Medulla oblongata (tissue), 1 donor: ENCODE data around the gene ATP13A1.

ENCODE experiments used
- DNase-seq: peaks from one replicate; pipeline ENCODE4 v3.0.0-alpha.2; 2015; ENCODE audit errors: extremely low spot score

Gene ATP13A1

GRCh38 chr19:19643158-19644053, 20.1 kb downstream of the ATP13A1 start, which contains the start of gene GMIP:
GMIP (minus strand) TSS chr19:19643657; CDS start chr19:19643529, 128 bp downstream.
- peak; percentile 60 for DNase-seq

DNA sequence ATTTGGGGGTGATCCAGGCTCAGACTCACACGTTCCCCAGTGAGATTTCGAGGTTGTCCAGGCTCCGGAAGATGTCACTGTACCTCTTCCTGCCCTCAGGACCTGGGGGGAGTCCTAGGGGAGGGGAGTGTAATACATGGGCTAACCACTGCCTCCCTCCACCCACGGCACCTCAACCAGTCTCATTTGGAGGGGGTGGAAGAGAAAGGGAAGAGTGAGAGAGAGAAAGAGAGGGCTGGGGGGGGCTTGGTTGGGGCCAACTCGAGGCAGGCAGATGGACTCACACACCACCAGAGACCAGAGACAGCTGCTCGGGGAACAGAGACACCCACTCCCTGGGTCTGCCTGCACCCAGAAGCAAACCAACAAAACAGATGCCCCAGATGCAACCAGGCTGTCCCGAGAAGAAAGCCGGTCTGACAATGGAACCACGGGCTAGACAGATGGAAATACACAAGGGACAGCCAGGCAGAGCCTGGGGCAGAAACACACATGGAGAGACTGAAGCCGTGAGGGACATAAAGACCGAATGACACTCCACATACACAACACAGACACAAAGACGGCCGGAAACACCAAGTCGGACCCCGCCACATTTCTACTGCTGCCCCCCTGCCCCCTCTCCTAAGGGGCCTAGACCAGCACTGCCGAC, 20.8 kb downstream of the ATP13A1 start:
- no peak for DNase-seq

GRCh38 chr19:19637523-19638251, 25.8 kb downstream of the ATP13A1 start:
- no peak for DNase-seq

DNA sequence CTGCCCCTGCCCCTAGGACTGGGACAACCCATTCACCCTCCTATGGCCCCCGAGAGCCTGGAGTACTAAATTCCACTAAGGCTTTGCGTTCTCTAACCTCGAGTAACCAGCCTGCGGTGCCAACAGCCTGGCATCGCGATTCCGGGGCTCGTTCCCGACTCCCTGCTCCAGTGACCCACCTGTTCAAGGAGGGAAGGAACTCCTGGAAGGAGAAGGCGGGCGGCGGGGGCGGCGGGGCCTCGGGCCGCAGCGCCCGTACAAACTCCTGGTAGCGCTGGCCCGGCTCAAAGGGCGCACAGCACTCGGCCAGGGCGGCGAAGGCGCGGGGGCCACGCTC, 26.3 kb downstream of the ATP13A1 start:
- DNase-seq = no peak

DNA sequence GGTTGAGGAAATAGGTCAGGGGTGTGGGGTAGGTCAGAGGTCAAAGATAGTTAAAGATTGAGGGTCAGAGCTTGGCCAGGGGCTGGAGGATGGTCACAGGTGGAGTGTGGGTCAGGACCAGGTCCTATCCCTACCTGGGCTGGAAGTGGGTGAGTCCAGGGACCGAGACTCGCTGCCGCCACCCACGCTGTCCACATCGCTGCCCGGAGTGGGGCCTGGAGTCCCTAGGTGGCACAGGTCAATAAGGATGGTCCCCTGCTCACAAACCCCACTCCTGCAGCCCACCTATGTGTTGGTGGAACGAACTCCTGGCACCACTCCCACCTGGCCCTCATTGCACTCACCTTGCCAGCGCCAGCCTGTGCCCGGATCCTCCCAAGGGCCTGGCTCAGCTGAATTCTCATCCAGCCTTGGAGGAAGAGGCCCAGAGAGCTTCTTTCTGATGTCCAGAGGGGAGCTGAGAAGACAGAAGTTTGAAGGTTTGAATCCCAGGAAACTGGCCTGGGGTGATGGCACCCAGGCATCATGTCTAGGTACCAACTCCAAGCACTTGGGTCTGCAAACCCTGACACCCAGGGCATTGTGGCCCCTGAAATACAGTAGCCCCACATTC, 26.8 kb downstream of the ATP13A1 start:
- no peak for DNase-seq

- DNase-seq = no peak
These were observed 28.2 kb downstream of the ATP13A1 start for GRCh38 chr19:19635313-19635702.

DNA sequence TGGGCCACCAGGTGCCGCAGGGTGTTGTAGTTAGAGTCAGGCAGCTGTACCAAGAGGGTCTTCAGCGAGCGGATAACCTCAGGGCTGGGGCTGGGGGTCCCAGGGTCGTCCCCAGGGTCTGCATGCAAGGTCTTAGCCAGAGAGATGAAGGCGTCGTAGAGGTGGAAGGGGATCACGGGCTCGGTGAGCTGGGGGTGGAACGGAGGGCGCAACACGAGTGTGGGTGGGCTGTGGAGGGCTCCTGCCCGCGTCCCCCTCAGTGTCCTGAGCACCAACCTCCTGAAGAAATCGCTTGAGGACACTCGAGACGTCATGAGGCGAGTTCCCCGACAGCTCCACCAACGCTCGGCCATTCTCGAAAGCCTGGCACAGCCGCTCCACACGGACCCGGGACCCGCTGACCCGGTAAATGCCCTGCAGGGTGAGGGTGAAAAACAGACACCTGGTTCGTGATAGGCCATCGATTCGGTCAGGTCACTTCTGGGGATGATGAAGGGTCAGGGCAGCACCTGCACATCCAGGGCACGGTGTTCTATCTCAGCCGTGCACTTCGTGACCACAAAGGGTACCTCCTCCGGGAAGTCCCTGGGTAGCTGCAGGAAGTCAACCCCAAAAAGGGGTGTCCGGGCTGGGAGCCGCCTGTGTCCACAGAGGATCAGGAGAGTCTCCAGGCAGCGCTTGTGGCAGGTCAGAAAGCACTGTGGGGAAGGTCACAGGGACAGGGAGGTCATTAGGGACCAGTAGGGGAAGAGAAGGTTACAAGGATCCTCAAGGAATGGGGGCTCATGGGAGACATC, 28.8 kb downstream of the ATP13A1 start:
- DNase-seq = no peak

GRCh38 chr19:19633711-19634515, 29.6 kb downstream of the ATP13A1 start:
- DNase-seq = no peak

DNA sequence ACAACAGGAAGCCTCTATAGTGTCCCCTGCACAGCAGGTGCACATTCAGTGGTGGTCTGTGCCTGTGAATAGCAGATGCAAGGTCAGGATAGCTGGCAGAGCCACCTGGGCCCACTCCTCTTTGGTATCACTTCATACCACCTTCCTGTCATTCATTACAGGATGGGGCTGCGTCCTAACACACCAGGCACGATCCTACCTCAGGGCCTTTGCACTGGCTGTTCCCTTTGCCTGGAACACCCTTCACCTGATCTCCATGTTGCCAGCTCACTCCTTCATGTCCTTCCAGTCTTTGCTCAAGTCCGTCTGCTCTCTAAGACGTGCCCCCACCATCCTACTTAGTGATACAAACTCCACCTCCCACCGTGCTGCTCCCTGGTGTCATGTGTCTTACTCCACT, 30.8 kb downstream of the ATP13A1 start:
- no peak for DNase-seq

DNA sequence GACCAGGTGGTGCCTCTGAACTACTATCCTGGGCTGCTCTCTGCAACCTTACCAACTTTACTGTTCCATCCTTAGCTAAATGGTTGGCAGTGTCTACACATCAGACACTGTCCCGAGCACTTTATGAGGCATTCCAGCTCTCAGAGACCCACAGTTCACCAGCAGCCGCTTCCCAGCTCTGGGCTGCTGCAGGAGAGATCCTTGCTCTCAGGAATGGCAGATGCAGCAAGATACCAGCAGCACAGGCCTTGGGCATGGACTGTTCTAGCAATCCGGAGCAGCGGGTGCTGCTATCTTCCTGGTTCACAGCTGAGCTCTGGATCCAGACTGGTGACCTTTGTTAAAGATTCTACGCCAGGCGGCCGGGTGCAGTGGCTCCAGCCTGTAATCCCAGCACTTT, 32.1 kb downstream of the ATP13A1 start:
- no peak for DNase-seq

GRCh38 chr19:19630426-19630825, 33.0 kb downstream of the ATP13A1 start:
- no peak for DNase-seq

- no peak for DNase-seq
These were observed 33.4 kb downstream of the ATP13A1 start for GRCh38 chr19:19630062-19630414.

GRCh38 chr19:19628501-19629134, 34.9 kb downstream of the ATP13A1 start:
- DNase-seq = no peak

GRCh38 chr19:19627621-19628500, 35.6 kb downstream of the ATP13A1 start, which contains the start of gene LPAR2:
LPAR2 (minus strand) TSS chr19:19628220; CDS start chr19:19627275, 945 bp downstream.
- DNase-seq = no peak

- DNase-seq = no peak
These were observed 36.7 kb downstream of the ATP13A1 start for GRCh38 chr19:19626516-19627472.

GRCh38 chr19:19624032-19624570, 39.4 kb downstream of the ATP13A1 start:
- no peak for DNase-seq

DNA sequence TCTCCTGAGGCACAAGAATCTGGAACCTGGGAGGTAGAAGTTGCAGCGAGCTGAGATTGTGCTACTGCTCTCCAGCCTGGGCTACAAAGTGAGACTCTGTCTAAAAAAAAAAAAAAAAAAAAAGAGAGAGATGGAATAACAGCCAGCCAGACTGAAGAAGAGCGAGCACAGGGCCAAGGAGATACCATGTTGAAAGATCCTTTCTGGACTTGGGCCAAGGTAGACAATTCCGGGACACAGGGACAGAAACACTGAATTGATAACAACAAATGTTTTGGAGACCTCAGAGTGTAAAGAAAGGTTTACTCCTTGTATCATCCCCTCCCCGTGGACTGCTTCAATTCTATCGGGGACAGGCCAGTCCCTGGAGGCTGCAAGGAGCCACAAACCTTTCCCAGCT, 40.1 kb downstream of the ATP13A1 start:
- no peak for DNase-seq

GRCh38 chr19:19619849-19620210, 43.6 kb downstream of the ATP13A1 start:
- DNase-seq = no peak
